ENCODE measurements around the gene JMJD8. TPM values are rescaled to one million over a fixed set of nuclear protein-coding genes. Genes with fewer than 3 reads are reported as not detected.

The JMJD8 gene
- total and polyA plus RNA-seq, 2 donors (not counting 1 experiment from before 2014, with no cell fraction given), result 23.8 to 31.5 TPM

DNA sequence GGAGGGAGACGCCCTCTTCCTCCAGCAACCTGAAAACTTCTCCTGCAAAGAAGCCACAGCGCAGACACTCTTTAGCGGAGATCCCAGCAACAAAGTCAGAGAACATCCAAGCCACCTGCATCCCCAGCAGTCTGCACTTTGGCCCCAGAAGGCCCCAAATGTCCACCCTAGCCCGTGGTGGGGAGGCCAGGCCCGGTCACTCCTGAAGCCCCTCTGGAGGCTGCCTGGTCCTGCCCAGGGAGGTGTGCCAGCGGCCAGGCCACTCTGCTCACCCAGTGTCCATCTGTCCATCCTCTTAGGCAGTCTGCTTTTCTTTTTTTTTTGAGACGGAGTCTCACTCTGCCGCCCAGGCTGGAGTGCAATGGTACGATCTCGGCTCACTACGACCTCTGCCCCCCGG lies 48.2 kb upstream of the JMJD8 start:
- Histone ChIP-seq H3K27me3 (ENCODE audit: control insufficient read depth, insufficient read depth, low read length) (no peaks in the 10 kb centered on the region), H2AFZ (ENCODE audit: low read length) (no peak overlapping the region), H3K4me1 (ENCODE audit: control insufficient read depth, extremely low read depth, insufficient read depth, low read length) (no peaks in the 10 kb centered on the region), H3K9ac (ENCODE audit: insufficient read depth, low read length) (no peak overlapping the region), H3K27ac (ENCODE audit: insufficient read depth, low read length) (no peak overlapping the region), H4K20me1 (ENCODE audit: control insufficient read depth, extremely low read depth, insufficient read depth, low read length) (no peaks in the 10 kb centered on the region), H3K36me3 (ENCODE audit: control insufficient read depth, insufficient read depth, low read length) (peaks cover 29% of the 10 kb centered on the region), H3K4me2 (ENCODE audit: extremely low read depth, insufficient read depth, low read length) (no peak overlapping the region), H3K4me3 (replicated peaks in 1 of 4; ENCODE audit: control extremely low read depth in 1 of 4, insufficient read depth in 1 of 4, low read depth in 3 of 4, low read length in 4 of 4) (no peak overlapping the region), H3K9me3 (ENCODE audit: control insufficient read depth, insufficient read depth, low read depth, low read length) (no peaks in the 10 kb centered on the region), H3K79me2 (ENCODE audit: control insufficient read depth, insufficient read depth, low read length) (no peaks in the 10 kb centered on the region)
- no peak for DNase-seq (ENCODE audit: low read depth in 2 of 2)
- TF ChIP-seq, protein P1, sequence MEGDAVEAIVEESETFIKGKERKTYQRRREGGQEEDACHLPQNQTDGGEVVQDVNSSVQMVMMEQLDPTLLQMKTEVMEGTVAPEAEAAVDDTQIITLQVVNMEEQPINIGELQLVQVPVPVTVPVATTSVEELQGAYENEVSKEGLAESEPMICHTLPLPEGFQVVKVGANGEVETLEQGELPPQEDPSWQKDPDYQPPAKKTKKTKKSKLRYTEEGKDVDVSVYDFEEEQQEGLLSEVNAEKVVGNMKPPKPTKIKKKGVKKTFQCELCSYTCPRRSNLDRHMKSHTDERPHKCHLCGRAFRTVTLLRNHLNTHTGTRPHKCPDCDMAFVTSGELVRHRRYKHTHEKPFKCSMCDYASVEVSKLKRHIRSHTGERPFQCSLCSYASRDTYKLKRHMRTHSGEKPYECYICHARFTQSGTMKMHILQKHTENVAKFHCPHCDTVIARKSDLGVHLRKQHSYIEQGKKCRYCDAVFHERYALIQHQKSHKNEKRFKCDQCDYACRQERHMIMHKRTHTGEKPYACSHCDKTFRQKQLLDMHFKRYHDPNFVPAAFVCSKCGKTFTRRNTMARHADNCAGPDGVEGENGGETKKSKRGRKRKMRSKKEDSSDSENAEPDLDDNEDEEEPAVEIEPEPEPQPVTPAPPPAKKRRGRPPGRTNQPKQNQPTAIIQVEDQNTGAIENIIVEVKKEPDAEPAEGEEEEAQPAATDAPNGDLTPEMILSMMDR (conservative IDR thresholded peaks at IDR 0.05 in 1 of 2, IDR thresholded peaks at IDR 0.05 in 1 of 2; ENCODE audit: low read depth in 1 of 2, low read length in 2 of 2), result no peak
- no peak for TF ChIP-seq EZH2 (IDR thresholded peaks at IDR 0.05; ENCODE audit: low read length, missing control alignments)

DNA sequence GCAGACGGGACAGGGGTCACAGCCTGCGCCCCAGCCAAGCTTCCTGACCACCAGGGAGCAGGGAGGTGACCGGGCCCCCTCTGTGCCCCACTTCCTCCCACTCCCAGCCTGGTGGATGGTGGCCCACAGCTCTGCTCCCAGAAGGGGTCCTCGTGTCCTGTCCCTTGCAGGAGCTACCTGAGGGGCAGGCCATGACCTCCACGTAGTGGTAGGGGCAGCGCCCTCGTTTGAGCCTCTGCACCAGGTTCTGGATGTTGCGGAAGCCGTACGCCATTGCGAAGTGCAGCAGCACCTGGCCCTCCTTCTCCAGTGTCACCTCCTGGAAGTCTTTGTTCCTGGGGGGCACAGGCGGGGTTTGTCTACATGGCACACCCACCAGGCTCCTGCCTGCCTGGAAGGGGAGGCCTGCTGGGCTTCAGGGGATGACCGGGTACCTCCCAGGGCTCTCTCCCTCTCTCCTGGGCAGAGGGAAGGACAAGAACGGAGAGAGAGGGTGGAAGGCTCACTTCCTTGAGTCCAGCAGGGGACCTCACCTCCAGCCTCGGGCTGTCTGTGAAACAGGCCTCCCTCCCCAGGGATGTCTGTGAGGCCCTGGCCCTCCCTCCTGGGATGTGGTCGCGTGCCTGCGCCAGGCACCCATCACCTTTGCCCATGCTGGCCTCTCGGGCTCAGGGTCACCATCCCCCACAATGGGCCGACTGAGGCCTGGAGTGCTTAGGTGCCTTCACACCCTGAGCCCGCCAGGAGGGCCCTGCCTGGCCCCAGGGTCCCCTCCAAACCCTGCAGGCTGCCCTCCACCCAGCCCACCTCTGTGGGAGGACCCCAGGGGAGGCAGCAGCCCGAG lies 46.8 kb upstream of the JMJD8 start:
- no peaks in the 10 kb centered on the region for H4K20me1 ChIP-seq (ENCODE audit: control insufficient read depth, extremely low read depth, insufficient read depth, low read length)
- no peak overlapping the region for H3K4me3 ChIP-seq (replicated peaks in 1 of 4; ENCODE audit: control extremely low read depth in 1 of 4, insufficient read depth in 1 of 4, low read depth in 3 of 4, low read length in 4 of 4)
- peaks cover 21% of the 10 kb centered on the region for H3K36me3 ChIP-seq (ENCODE audit: control insufficient read depth, insufficient read depth, low read length)
- no peak overlapping the region for H3K4me2 ChIP-seq (ENCODE audit: extremely low read depth, insufficient read depth, low read length)
- H3K4me1 ChIP-seq (ENCODE audit: control insufficient read depth, extremely low read depth, insufficient read depth, low read length), result no peaks in the 10 kb centered on the region
- H2AFZ ChIP-seq (ENCODE audit: low read length), result no peak overlapping the region
- no peak overlapping the region for H3K9ac ChIP-seq (ENCODE audit: insufficient read depth, low read length)
- no peak overlapping the region for H3K27ac ChIP-seq (ENCODE audit: insufficient read depth, low read length)
- no peak for DNase-seq (ENCODE audit: low read depth in 2 of 2)
- TF ChIP-seq, protein P1 (conservative IDR thresholded peaks at IDR 0.05 in 1 of 2, IDR thresholded peaks at IDR 0.05 in 1 of 2; ENCODE audit: low read depth in 1 of 2, low read length in 2 of 2), result no peak
- TF ChIP-seq EZH2 (IDR thresholded peaks at IDR 0.05; ENCODE audit: low read length, missing control alignments), result no peak
- no peaks in the 10 kb centered on the region for H3K79me2 ChIP-seq (ENCODE audit: control insufficient read depth, insufficient read depth, low read length)
- no peaks in the 10 kb centered on the region for H3K9me3 ChIP-seq (ENCODE audit: control insufficient read depth, insufficient read depth, low read depth, low read length)
- H3K27me3 ChIP-seq (ENCODE audit: control insufficient read depth, insufficient read depth, low read length), result no peaks in the 10 kb centered on the region

DNA sequence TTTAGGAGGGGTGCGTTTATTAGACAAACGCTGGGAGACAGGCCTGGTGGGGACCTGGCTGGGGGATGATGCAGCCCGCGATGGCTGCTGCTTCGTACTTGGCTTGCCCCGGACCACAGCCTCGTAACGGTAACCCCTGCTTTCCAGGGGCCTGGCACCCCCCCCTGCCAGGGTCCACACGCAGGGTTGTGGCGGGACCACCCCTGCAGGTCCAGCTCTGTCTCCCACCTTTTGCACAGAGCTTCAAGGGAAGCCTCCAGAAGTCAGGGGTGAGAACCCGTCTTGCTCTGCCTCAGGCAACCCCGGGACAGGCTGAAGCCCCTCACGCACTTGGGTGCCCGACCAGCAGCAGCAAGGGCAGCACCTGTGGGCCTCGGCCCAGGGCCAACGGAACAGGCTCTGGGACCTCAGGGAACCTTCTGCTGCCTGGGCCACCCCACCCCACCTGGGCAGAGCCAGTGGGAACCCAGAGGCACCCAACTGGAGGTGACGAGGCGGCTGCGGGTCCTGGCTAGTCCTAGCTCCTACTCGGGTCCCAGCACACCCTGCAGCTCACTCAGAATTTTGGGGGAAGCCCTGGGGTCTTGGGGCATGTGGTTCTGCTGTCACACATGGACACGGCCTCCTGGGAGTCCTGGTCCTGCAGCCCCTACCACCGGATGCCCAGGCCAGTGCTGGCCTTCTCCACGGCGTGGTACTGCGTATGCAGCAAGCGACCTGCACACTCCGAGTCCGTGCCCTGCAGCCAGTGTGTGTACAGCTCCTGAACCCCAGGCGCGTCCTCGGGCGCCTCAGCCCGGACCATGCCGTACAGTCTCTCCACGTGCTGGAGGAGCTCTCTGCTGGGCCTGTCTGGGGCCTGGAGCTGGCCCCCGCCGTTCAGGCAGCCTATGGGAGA lies 45.9 kb upstream of the JMJD8 start:
- TF ChIP-seq, protein P1 (conservative IDR thresholded peaks at IDR 0.05 in 1 of 2, IDR thresholded peaks at IDR 0.05 in 1 of 2; ENCODE audit: low read depth in 1 of 2, low read length in 2 of 2), result no peak
- no peak for TF ChIP-seq EZH2 (IDR thresholded peaks at IDR 0.05; ENCODE audit: low read length, missing control alignments)
- Histone ChIP-seq H3K9me3 (ENCODE audit: control insufficient read depth, insufficient read depth, low read depth, low read length) (no peaks in the 10 kb centered on the region), H3K9ac (ENCODE audit: insufficient read depth, low read length) (no peak overlapping the region), H3K79me2 (ENCODE audit: control insufficient read depth, insufficient read depth, low read length) (no peaks in the 10 kb centered on the region), H3K27ac (ENCODE audit: insufficient read depth, low read length) (no peak overlapping the region), H3K36me3 (ENCODE audit: control insufficient read depth, insufficient read depth, low read length) (peaks cover 20% of the 10 kb centered on the region), H3K4me1 (ENCODE audit: control insufficient read depth, extremely low read depth, insufficient read depth, low read length) (no peaks in the 10 kb centered on the region), H2AFZ (ENCODE audit: low read length) (no peak overlapping the region), H3K4me3 (replicated peaks in 1 of 4; ENCODE audit: control extremely low read depth in 1 of 4, insufficient read depth in 1 of 4, low read depth in 3 of 4, low read length in 4 of 4) (no peak overlapping the region), H3K4me2 (ENCODE audit: extremely low read depth, insufficient read depth, low read length) (no peak overlapping the region), H3K27me3 (ENCODE audit: control insufficient read depth, insufficient read depth, low read length) (no peaks in the 10 kb centered on the region), H4K20me1 (ENCODE audit: control insufficient read depth, extremely low read depth, insufficient read depth, low read length) (no peaks in the 10 kb centered on the region)
- no peak for DNase-seq (ENCODE audit: low read depth in 2 of 2)
